ENCODE results near the gene CDH5.

CDH5 gene

DNA sequence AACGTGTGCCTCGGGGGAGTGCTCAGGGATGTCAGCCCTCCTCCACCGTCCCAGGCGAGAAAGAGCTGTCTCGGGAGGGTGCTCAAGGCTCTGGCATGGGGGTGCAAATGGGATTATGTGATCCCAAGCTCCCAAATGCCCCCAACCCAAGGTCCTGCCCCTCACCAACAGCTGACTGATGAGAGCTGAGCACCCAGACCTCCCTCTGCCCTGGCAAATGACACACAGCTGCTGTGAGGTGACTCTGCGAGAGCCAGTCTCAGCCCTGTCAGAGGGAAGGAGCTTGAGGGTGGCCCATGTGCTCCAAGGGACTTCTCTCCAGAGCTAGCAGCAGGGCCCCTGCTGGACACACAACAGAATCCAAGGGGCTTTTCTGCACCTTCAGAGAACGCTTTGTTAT lies 7.7 kb downstream of the CDH5 start:
- TF ChIP-seq, protein P1, sequence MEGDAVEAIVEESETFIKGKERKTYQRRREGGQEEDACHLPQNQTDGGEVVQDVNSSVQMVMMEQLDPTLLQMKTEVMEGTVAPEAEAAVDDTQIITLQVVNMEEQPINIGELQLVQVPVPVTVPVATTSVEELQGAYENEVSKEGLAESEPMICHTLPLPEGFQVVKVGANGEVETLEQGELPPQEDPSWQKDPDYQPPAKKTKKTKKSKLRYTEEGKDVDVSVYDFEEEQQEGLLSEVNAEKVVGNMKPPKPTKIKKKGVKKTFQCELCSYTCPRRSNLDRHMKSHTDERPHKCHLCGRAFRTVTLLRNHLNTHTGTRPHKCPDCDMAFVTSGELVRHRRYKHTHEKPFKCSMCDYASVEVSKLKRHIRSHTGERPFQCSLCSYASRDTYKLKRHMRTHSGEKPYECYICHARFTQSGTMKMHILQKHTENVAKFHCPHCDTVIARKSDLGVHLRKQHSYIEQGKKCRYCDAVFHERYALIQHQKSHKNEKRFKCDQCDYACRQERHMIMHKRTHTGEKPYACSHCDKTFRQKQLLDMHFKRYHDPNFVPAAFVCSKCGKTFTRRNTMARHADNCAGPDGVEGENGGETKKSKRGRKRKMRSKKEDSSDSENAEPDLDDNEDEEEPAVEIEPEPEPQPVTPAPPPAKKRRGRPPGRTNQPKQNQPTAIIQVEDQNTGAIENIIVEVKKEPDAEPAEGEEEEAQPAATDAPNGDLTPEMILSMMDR (IDR thresholded peaks at IDR 0.05; ENCODE audit: low read depth, low read length): no peak
- H3K4me3 ChIP-seq (replicated peaks in 1 of 2; ENCODE audit: low read depth in 2 of 2, low read length in 2 of 2): no peak overlapping the region
- no peak for DNase-seq (ENCODE audit: low read depth in 2 of 2)

DNA sequence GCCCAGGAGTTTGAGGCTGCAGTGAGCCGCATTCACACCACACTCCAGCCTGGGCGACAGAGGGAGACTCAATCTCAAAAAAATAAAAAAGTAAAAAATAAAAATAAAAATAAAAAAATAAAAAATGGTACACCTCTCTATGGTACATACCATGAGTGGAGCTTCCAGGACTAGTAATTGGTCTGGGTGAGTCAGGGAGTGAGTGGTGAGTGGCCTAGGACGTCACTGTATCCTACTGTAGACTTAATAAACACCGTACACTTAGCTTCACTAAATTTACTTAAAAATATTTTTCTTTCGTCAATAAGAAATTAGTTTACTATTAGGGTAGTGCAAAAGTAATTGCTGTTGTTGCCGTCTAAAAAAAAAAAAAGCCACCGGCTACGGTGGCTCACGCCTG lies 9.0 kb downstream of the CDH5 start:
- DNase-seq (ENCODE audit: low read depth in 2 of 2): no peak
- TF ChIP-seq, protein P1 (IDR thresholded peaks at IDR 0.05; ENCODE audit: low read depth, low read length): no peak
- no peak overlapping the region for H3K4me3 ChIP-seq (replicated peaks in 1 of 2; ENCODE audit: low read depth in 2 of 2, low read length in 2 of 2)

DNA sequence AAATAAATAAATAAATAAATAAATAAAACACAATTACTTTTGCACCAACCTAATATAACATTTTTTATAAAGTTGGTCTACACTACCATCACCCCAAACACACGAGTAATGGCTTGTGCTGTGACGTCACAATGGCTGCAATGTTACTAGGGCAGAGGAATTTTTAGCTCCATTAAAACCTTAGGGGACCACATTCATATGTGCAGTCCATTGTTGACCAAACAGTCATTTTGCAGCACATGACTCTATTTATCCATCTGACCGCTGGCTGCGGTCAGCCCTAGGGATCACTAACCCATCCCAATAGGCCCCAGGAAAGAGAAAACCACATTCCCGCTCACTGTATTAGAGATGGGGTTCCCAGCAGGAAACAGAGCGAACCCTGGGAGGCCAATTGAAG lies 9.6 kb downstream of the CDH5 start:
- DNase-seq (ENCODE audit: low read depth in 2 of 2): no peak
- no peak overlapping the region for H3K4me3 ChIP-seq (replicated peaks in 1 of 2; ENCODE audit: low read depth in 2 of 2, low read length in 2 of 2)
- TF ChIP-seq, protein P1 (IDR thresholded peaks at IDR 0.05; ENCODE audit: low read depth, low read length): no peak

DNA sequence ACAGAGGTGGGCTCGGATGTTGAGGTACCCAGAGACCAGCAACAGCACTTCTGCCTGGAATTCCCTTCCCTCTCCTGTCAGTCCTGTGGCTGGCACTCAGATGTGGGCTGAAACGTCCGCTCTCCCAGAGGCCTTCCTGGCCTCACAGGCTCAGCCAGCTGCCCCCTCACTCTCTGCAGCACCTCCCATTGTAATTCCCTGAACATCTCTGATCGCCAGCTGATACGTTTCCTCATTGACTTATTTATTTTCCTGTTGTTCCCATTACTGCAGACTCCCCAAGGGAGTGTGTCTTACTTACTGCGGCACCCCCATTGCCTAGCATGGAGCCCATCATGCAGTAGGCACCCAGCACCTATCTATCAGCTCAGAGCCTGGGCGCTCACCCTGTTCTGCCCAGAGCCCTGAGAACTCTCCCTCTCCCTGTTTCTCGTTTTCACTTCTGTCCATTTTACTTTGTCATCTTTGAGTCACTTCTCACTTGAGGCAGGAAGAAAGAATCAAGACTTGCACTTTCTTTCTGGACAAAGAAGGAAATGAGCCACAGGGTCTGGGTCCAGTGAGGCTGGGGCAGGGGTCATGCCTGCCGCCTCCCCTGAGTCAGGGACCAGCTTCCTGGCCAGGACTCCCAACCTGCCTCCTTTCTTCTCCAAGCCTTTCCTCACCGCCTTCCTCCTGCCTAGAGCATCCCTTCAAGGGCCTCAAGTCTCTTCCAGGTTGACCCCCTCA lies 10.2 kb downstream of the CDH5 start:
- TF ChIP-seq, protein P1 (IDR thresholded peaks at IDR 0.05; ENCODE audit: low read depth, low read length): no peak
- no peak overlapping the region for H3K4me3 ChIP-seq (replicated peaks in 1 of 2; ENCODE audit: low read depth in 2 of 2, low read length in 2 of 2)

DNA sequence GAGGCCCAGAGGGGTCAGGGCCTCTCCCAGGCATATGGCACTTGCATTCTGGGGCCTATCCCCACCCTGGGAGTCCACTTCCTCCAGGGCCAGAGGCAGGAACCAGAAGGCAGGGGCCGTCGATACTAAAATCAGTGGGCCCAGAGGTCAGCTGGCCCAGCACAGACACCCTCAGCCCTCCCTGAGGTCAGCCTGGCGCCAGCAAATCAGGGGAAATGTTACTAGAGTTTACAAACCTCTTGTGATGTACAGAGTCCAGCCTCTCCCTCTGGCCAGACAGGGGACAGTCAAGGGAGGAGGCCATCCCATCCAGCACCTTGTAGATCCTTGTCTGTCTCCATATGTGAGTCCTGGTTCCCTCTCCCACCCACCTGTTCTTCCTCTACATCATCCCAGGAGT lies 10.8 kb downstream of the CDH5 start:
- TF ChIP-seq, protein P1 (IDR thresholded peaks at IDR 0.05; ENCODE audit: low read depth, low read length): no peak
- DNase-seq (ENCODE audit: low read depth in 2 of 2): no peak
- no peak overlapping the region for H3K4me3 ChIP-seq (replicated peaks in 1 of 2; ENCODE audit: low read depth in 2 of 2, low read length in 2 of 2)

More for the DNA sequence above, 10.2 kb downstream of the CDH5 start:
- DNase-seq (ENCODE audit: low read depth in 2 of 2): peak in 1 of 2 donors; percentile 21

DNA sequence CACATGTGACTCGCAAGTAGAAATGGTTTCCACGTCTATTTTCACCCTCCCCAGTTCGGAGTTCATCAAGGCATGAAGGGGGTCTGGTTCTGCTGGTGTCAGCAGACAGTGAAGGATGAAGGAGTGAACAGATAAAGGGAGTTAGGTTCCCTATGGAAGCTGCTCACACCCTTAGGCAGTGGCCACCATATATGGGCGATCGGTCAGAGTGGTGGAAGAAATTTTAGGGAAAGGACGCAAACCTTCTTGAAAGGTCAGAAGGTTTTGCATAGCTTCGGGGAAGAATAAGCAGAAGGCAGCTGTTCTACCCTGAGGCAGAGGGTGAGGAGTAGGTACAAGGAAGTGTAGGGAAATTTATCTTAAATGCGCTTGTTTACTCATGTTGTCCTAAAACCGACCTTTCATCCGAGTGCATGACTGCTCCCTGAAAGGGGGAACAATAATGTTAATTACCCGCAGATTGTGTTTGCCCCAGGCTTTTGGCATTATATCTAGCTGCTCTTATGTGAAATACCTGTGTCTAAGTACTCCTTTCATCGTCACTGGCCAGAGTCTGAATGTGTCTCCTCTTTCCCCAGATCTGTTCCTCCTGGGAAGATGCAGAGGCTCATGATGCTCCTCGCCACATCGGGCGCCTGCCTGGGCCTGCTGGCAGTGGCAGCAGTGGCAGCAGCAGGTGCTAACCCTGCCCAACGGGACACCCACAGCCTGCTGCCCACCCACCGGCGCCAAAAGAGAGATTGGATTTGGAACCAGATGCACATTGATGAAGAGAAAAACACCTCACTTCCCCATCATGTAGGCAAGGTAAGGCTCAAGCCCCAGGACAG lies 12.5 kb downstream of the CDH5 start:
- TF ChIP-seq, protein P1 (IDR thresholded peaks at IDR 0.05; ENCODE audit: low read depth, low read length): no peak
- no peak overlapping the region for H3K4me3 ChIP-seq (replicated peaks in 1 of 2; ENCODE audit: low read depth in 2 of 2, low read length in 2 of 2)
- no peak for DNase-seq (ENCODE audit: low read depth in 2 of 2)

Measured in cardiac fibroblast (primary cell).